Measurements from ENCODE around the gene ADK. TPM values are rescaled to one million over a fixed set of nuclear protein-coding genes. Genes with fewer than 3 reads are reported as not detected.
A peak's percentile ranks its signal among the peaks of the same experiment; 100 is the strongest.

Gene ADK
- total and polyA plus RNA-seq, 4 experiments from 2014 or later = 33.7 to 66.6 (median 51.0) TPM

GRCh38 chr10:74153123-74153522 lies 2.1 kb downstream of the ADK start:
- intact Hi-C loops (cut with micrococcal nuclease) = loop anchor here (5.0 kb wide), 1 partner anchor 39 kb away; no protein-coding TSS in a partner anchor
- H3K27me3 ChIP-seq (ENCODE audit: insufficient read depth, low read length) = no peaks in the 10 kb centered on the region
- Mint-ChIP-seq H3K36me3 (peaks cover 0 to 1% of the 10 kb centered on the region in 2 donors), H3K27me3 (no peaks in the 10 kb centered on the region), H3K4me1 (peaks cover 16 to 33% (median 28%) of the 10 kb centered on the region in 4 donors), H3K4me3 (peak overlapping the region in 2 of 8 donors; percentile 31 to 53), H3K9me3 (no peaks in the 10 kb centered on the region), H3K27ac (no peak overlapping the region)
- no peaks in the 10 kb centered on the region for H3K36me3 ChIP-seq (ENCODE audit: insufficient read depth, low read length)
- ChIA-PET POLR2A (ENCODE audit: partially characterized antibody) (no interaction called here), CTCF (ENCODE audit: partially characterized antibody) (interaction anchor here (1.5 kb wide), 1 partner anchor 83 kb away, joined by 4 read pairs; no protein-coding TSS in a partner anchor)
- H3K9me3 ChIP-seq (ENCODE audit: control insufficient read depth in 1 of 2, low read length in 2 of 2) = no peaks in the 10 kb centered on the region
- peaks cover 35% of the 10 kb centered on the region for H3K4me1 ChIP-seq (ENCODE audit: insufficient read depth, low read length)
- H3K27ac ChIP-seq (ENCODE audit: low read depth, low read length) = no peak overlapping the region
- no peak for DNase-seq
- H3K4me3 ChIP-seq (ENCODE audit: low read length in 2 of 2) = no peak overlapping the region

GRCh38 chr10:74153676-74154075 lies 2.7 kb downstream of the ADK start:
- peaks cover 14 to 28% (median 24%) of the 10 kb centered on the region in 4 donors for H3K4me1 Mint-ChIP-seq
- H3K27me3 Mint-ChIP-seq = no peaks in the 10 kb centered on the region
- H3K9me3 ChIP-seq (ENCODE audit: control insufficient read depth in 1 of 2, low read length in 2 of 2) = no peaks in the 10 kb centered on the region
- peak overlapping the region in 1 of 7 donors; percentile 26 for H3K27ac Mint-ChIP-seq
- no peak overlapping the region for H3K4me3 ChIP-seq (ENCODE audit: low read length in 2 of 2)
- no peaks in the 10 kb centered on the region for H3K27me3 ChIP-seq (ENCODE audit: insufficient read depth, low read length)
- ChIA-PET POLR2A (ENCODE audit: partially characterized antibody) (no interaction called here), CTCF (ENCODE audit: partially characterized antibody) (interaction anchor here (1.5 kb wide), 1 partner anchor 82 kb away, joined by 4 read pairs; no protein-coding TSS in a partner anchor)
- H3K4me3 Mint-ChIP-seq = peak overlapping the region in 1 of 8 donors; percentile 35
- H3K36me3 ChIP-seq (ENCODE audit: insufficient read depth, low read length) = no peaks in the 10 kb centered on the region
- H3K27ac ChIP-seq (ENCODE audit: low read depth, low read length) = no peak overlapping the region
- no peak for DNase-seq
- peaks cover 32% of the 10 kb centered on the region for H3K4me1 ChIP-seq (ENCODE audit: insufficient read depth, low read length)
- no peaks in the 10 kb centered on the region for H3K9me3 Mint-ChIP-seq
- intact Hi-C loops (cut with micrococcal nuclease) = loop anchor here (5.0 kb wide), 1 partner anchor 39 kb away; no protein-coding TSS in a partner anchor
- no peaks in the 10 kb centered on the region for H3K36me3 Mint-ChIP-seq

- intact Hi-C loops (cut with micrococcal nuclease) = no loop called here
- Mint-ChIP-seq H3K36me3 (no peaks in the 10 kb centered on the region), H3K9me3 (no peaks in the 10 kb centered on the region), H3K4me3 (no peak overlapping the region), H3K4me1 (peaks cover 14 to 24% (median 22%) of the 10 kb centered on the region in 4 donors), H3K27ac (no peak overlapping the region), H3K27me3 (no peaks in the 10 kb centered on the region)
- DNase-seq = no peak
- Histone ChIP-seq H3K4me3 (ENCODE audit: low read length in 2 of 2) (no peak overlapping the region), H3K36me3 (ENCODE audit: insufficient read depth, low read length) (no peaks in the 10 kb centered on the region), H3K27me3 (ENCODE audit: insufficient read depth, low read length) (no peaks in the 10 kb centered on the region), H3K4me1 (ENCODE audit: insufficient read depth, low read length) (peaks cover 15% of the 10 kb centered on the region), H3K9me3 (ENCODE audit: control insufficient read depth in 1 of 2, low read length in 2 of 2) (no peaks in the 10 kb centered on the region), H3K27ac (ENCODE audit: low read depth, low read length) (no peak overlapping the region)
- CTCF ChIA-PET (ENCODE audit: partially characterized antibody) = interaction anchor here (1.7 to 3.4 kb wide), 2 partner anchors 11 to 56 kb away, joined by 4 to 13 read pairs; no protein-coding TSS in a partner anchor
- POLR2A ChIA-PET (ENCODE audit: partially characterized antibody) = no interaction called here
These were observed 5.9 kb downstream of the ADK start for GRCh38 chr10:74156919-74157289.

- Mint-ChIP-seq H3K4me3 (no peak overlapping the region), H3K27me3 (no peaks in the 10 kb centered on the region), H3K4me1 (peaks cover 0 to 5% (median 3%) of the 10 kb centered on the region in 4 donors), H3K27ac (peak overlapping the region in 1 of 7 donors; percentile 25), H3K9me3 (no peaks in the 10 kb centered on the region), H3K36me3 (peaks cover 0 to 4% of the 10 kb centered on the region in 2 donors)
- CTCF ChIA-PET (ENCODE audit: partially characterized antibody) = no interaction called here
- H3K27me3 ChIP-seq (ENCODE audit: insufficient read depth, low read length) = no peaks in the 10 kb centered on the region
- no peaks in the 10 kb centered on the region for H3K36me3 ChIP-seq (ENCODE audit: insufficient read depth, low read length)
- no peak overlapping the region for H3K27ac ChIP-seq (ENCODE audit: low read depth, low read length)
- no peak for DNase-seq
- H3K4me1 ChIP-seq (ENCODE audit: insufficient read depth, low read length) = no peaks in the 10 kb centered on the region
- intact Hi-C loops (cut with micrococcal nuclease) = no loop called here
- H3K4me3 ChIP-seq (ENCODE audit: low read length in 2 of 2) = no peak overlapping the region
- POLR2A ChIA-PET (ENCODE audit: partially characterized antibody) = no interaction called here
- H3K9me3 ChIP-seq (ENCODE audit: control insufficient read depth in 1 of 2, low read length in 2 of 2) = no peaks in the 10 kb centered on the region
These were observed 9.0 kb downstream of the ADK start for GRCh38 chr10:74160013-74160412.

DNA sequence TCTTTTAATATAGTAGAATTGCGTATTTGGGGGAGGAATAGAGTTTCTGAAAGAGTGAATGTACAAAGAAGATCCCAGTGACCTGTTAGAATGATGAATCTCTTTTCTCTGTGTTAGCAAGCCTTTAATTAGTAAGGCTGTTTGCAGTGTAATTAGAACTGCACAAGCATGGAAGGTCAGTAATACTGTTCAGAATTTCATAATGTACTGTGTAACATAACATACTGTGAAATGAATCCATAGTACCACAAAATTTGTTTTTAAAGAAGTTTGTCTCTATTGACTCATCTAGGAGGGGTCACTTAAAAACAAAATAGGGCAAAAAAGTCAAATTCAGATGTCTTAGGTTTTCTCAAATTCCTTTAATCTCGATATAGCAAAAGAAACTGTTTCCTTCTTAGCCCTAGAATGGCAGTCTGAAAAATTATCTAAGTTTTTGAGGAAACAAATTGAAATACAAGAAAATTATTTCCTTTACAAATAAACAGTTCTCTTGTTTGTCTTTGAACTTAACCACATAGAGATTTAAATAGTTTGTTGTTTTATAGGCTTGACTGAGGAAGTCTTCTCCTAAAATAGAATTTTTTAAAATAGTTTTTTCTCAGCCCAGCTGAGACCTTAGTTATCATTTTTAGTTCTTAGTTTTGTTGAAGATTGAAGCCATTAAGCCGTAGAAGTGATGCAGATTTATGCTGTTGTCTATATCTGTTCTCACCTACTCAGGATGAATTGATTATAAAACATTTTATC lies 12.5 kb downstream of the ADK start:
- H3K36me3 ChIP-seq (ENCODE audit: insufficient read depth, low read length) = no peaks in the 10 kb centered on the region
- CTCF ChIA-PET (ENCODE audit: partially characterized antibody) = no interaction called here
- H3K27ac ChIP-seq (ENCODE audit: low read depth, low read length) = no peak overlapping the region
- peaks cover 0 to 5% (median 2%) of the 10 kb centered on the region in 4 donors for H3K4me1 Mint-ChIP-seq
- no peaks in the 10 kb centered on the region for H3K9me3 ChIP-seq (ENCODE audit: control insufficient read depth in 1 of 2, low read length in 2 of 2)
- no peaks in the 10 kb centered on the region for H3K27me3 Mint-ChIP-seq
- DNase-seq = no peak
- H3K9me3 Mint-ChIP-seq = no peaks in the 10 kb centered on the region
- peaks cover 0 to 4% of the 10 kb centered on the region in 2 donors for H3K36me3 Mint-ChIP-seq
- H3K4me1 ChIP-seq (ENCODE audit: insufficient read depth, low read length) = no peaks in the 10 kb centered on the region
- POLR2A ChIA-PET (ENCODE audit: partially characterized antibody) = no interaction called here
- intact Hi-C loops (cut with micrococcal nuclease) = no loop called here
- H3K27me3 ChIP-seq (ENCODE audit: insufficient read depth, low read length) = no peaks in the 10 kb centered on the region
- no peak overlapping the region for H3K4me3 Mint-ChIP-seq
- H3K27ac Mint-ChIP-seq = peak overlapping the region in 1 of 7 donors; percentile 66
- no peak overlapping the region for H3K4me3 ChIP-seq (ENCODE audit: low read length in 2 of 2)

- H3K9me3 ChIP-seq (ENCODE audit: control insufficient read depth in 1 of 2, low read length in 2 of 2) = no peaks in the 10 kb centered on the region
- H3K4me1 ChIP-seq (ENCODE audit: insufficient read depth, low read length) = no peaks in the 10 kb centered on the region
- no peaks in the 10 kb centered on the region for H3K27me3 Mint-ChIP-seq
- H3K27me3 ChIP-seq (ENCODE audit: insufficient read depth, low read length) = no peaks in the 10 kb centered on the region
- H3K9me3 Mint-ChIP-seq = no peaks in the 10 kb centered on the region
- DNase-seq = no peak
- H3K36me3 ChIP-seq (ENCODE audit: insufficient read depth, low read length) = no peaks in the 10 kb centered on the region
- no peak overlapping the region for H3K4me3 ChIP-seq (ENCODE audit: low read length in 2 of 2)
- H3K27ac Mint-ChIP-seq = peak overlapping the region in 1 of 7 donors; percentile 45
- CTCF ChIA-PET (ENCODE audit: partially characterized antibody) = no interaction called here
- H3K4me1 Mint-ChIP-seq = peaks cover 0 to 5% (median 2%) of the 10 kb centered on the region in 4 donors
- no peak overlapping the region for H3K27ac ChIP-seq (ENCODE audit: low read depth, low read length)
- POLR2A ChIA-PET (ENCODE audit: partially characterized antibody) = interaction anchor here (0.7 to 1.3 kb wide), 2 partner anchors 11 to 23 kb away, joined by 3 to 5 read pairs; no protein-coding TSS in a partner anchor
- intact Hi-C loops (cut with micrococcal nuclease) = no loop called here
- peaks cover 0 to 4% of the 10 kb centered on the region in 2 donors for H3K36me3 Mint-ChIP-seq
- H3K4me3 Mint-ChIP-seq = no peak overlapping the region
These were observed 13.9 kb downstream of the ADK start for GRCh38 chr10:74164716-74165529.

DNA sequence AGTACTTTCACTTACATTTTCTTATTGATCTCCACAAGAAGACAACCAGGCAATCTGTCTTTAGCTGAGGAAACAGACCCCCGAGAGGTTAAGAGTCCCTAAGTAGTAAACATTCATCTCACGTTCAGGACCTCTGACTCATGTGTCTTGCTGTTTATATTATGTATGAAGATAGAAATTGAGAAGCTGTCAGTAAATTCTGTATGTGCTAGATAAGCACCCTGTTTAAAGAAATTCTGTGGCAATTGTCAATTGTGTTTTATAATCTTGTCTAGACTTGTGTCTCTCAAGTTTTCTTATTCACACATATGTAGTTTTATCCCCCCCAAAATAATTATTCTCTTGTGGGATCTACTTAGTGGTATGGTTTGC lies 14.5 kb downstream of the ADK start:
- Mint-ChIP-seq H3K9me3 (no peaks in the 10 kb centered on the region), H3K4me1 (peaks cover 0 to 5% (median 2%) of the 10 kb centered on the region in 4 donors), H3K27ac (no peak overlapping the region), H3K27me3 (no peaks in the 10 kb centered on the region), H3K4me3 (no peak overlapping the region), H3K36me3 (peaks cover 0 to 4% of the 10 kb centered on the region in 2 donors)
- Histone ChIP-seq H3K4me3 (ENCODE audit: low read length in 2 of 2) (no peak overlapping the region), H3K4me1 (ENCODE audit: insufficient read depth, low read length) (no peaks in the 10 kb centered on the region), H3K27ac (ENCODE audit: low read depth, low read length) (no peak overlapping the region), H3K9me3 (ENCODE audit: control insufficient read depth in 1 of 2, low read length in 2 of 2) (no peaks in the 10 kb centered on the region), H3K36me3 (ENCODE audit: insufficient read depth, low read length) (no peaks in the 10 kb centered on the region), H3K27me3 (ENCODE audit: insufficient read depth, low read length) (no peaks in the 10 kb centered on the region)
- intact Hi-C loops (cut with micrococcal nuclease) = no loop called here
- no peak for DNase-seq
- ChIA-PET POLR2A (ENCODE audit: partially characterized antibody) (interaction anchor here (0.7 to 1.3 kb wide), 2 partner anchors 10 to 24 kb away, joined by 3 to 5 read pairs; no protein-coding TSS in a partner anchor), CTCF (ENCODE audit: partially characterized antibody) (no interaction called here)

All from CD4-positive, alpha-beta memory T cell (primary cell).